NOMO-1 treated with dmso at 0.1 percent for 144 hours (cell line): ENCODE measurements around the gene SMIM15.
A peak's percentile ranks its signal among the peaks of the same experiment; 100 is the strongest.
"Not testable (repeated sequence)": the region's sequence is repeated elsewhere in the genome, so short reads cannot be mapped to it uniquely, and the experiment has no call there.

Experiments
- DNase-seq: peaks from one replicate; lab custom pipeline; 2025; ENCODE audit not compliant: unreplicated experiment; lab: John Stamatoyannopoulos, UW

SMIM15 gene

GRCh38 chr5:61162010-61162831 is at the start of gene SMIM15:
TSS of gene SMIM15 (minus strand) at chr5:61162468. CDS start at chr5:61160171, 2,297 bp downstream.
- DNase-seq: peak; percentile 91

- no peak for DNase-seq
Measured at GRCh38 chr5:61207884-61208283, 45.6 kb upstream of the SMIM15 start.

GRCh38 chr5:61205013-61205412 is 42.7 kb upstream of the SMIM15 start:
- no peak for DNase-seq

GRCh38 chr5:61202213-61202612 is 39.9 kb upstream of the SMIM15 start:
- DNase-seq: no peak

- DNase-seq: no peak
Measured at GRCh38 chr5:61200582-61201155, 38.4 kb upstream of the SMIM15 start.

- DNase-seq: no peak
Measured at GRCh38 chr5:61198606-61199005, 36.3 kb upstream of the SMIM15 start.

- DNase-seq: not testable (repeated sequence)
Measured at GRCh38 chr5:61187826-61188225, 25.6 kb upstream of the SMIM15 start.

- DNase-seq: not testable (repeated sequence)
Measured at GRCh38 chr5:61187352-61187751, 25.1 kb upstream of the SMIM15 start.

- DNase-seq: no peak
Measured at GRCh38 chr5:61186634-61187033, 24.4 kb upstream of the SMIM15 start.

- no peak for DNase-seq
Measured at GRCh38 chr5:61184708-61185107, 22.4 kb upstream of the SMIM15 start.

- DNase-seq: no peak
Measured at GRCh38 chr5:61183538-61183937, 21.3 kb upstream of the SMIM15 start.

GRCh38 chr5:61182449-61182848 is 20.2 kb upstream of the SMIM15 start:
- DNase-seq: no peak

- no peak for DNase-seq
Measured at GRCh38 chr5:61180886-61181285, 18.6 kb upstream of the SMIM15 start.

GRCh38 chr5:61178702-61179101 is 16.4 kb upstream of the SMIM15 start:
- no peak for DNase-seq

GRCh38 chr5:61177716-61178115 is 15.4 kb upstream of the SMIM15 start:
- DNase-seq: no peak

GRCh38 chr5:61177070-61177469 is 14.8 kb upstream of the SMIM15 start:
- no peak for DNase-seq

GRCh38 chr5:61176631-61177030 is 14.4 kb upstream of the SMIM15 start:
- DNase-seq: no peak

- no peak for DNase-seq
Measured at GRCh38 chr5:61171479-61171878, 9.2 kb upstream of the SMIM15 start.

- no peak for DNase-seq
Measured at GRCh38 chr5:61168951-61169350, 6.7 kb upstream of the SMIM15 start.

- DNase-seq: no peak
Measured at GRCh38 chr5:61167382-61167781, 5.1 kb upstream of the SMIM15 start.

GRCh38 chr5:61163905-61164304 is 1.6 kb upstream of the SMIM15 start:
- DNase-seq: no peak

- DNase-seq: peak; percentile 22
Measured at GRCh38 chr5:61162832-61163567, 732 bp upstream of the SMIM15 start.
